ENCODE results near the gene LBH. TPM values are rescaled to one million over a fixed set of nuclear protein-coding genes. Genes with fewer than 3 reads are reported as not detected.
A peak's percentile ranks its signal among the peaks of the same experiment; 100 is the strongest.

The LBH gene
- total and polyA plus RNA-seq, 12 donors = 35.9 to 204 (median 149) TPM

- Histone ChIP-seq H3K9me3 (no peaks in the 10 kb centered on the region), H3K36me3 (peaks cover 0 to 90% (median 26%) of the 10 kb centered on the region in 9 donors), H3K27me3 (no peaks in the 10 kb centered on the region), H3K4me1 (peaks cover 31 to 100% (median 81%) of the 10 kb centered on the region in 9 donors), H3K27ac (peak overlapping the region; percentile 41 to 98 (median 72)), H3K4me3 (peak overlapping the region in 4 of 10 donors; percentile 1 to 25 (median 16))
- TF ChIP-seq CTCF (IDR thresholded peaks at IDR 0.05) = peak; percentile 93 to 99 (median 96)
- 19 to 26% methylated on average over 11 of the region's 11 CpGs for WGBS, 2 donors
- intact Hi-C loops (cut with DNase I) = loop anchor here in 7 of 10 donors (5.0 to 10.0 kb wide), 6 partner anchors 105 to 325 kb away; partner anchors contain the start of gene LCLAT1 (in 2 of the 7)
- DNase-seq (peak; percentile 75 to 82), ATAC-seq (peak; percentile 61 to 86 (median 78))
Observed at GRCh38 chr2:30239308-30239985, 8.1 kb downstream of the LBH start.

- intact Hi-C loops (cut with DNase I) = loop anchor here in 7 of 10 donors (5.0 to 10.0 kb wide), 6 partner anchors 105 to 325 kb away; partner anchors contain the start of gene LCLAT1 (in 2 of the 7)
- Histone ChIP-seq H3K9me3 (no peaks in the 10 kb centered on the region), H3K27ac (peak overlapping the region; percentile 41 to 98 (median 72)), H3K4me3 (peak overlapping the region in 4 of 10 donors; percentile 1 to 25 (median 16)), H3K36me3 (peaks cover 0 to 90% (median 18%) of the 10 kb centered on the region in 9 donors), H3K27me3 (no peaks in the 10 kb centered on the region), H3K4me1 (peaks cover 30 to 100% (median 76%) of the 10 kb centered on the region in 9 donors)
- ATAC-seq (peak; percentile 24 to 54 (median 49)), DNase-seq (no peak)
- 21 to 25% methylated on average over 12 of the region's 12 CpGs for WGBS, 2 donors
- no peak for TF ChIP-seq CTCF (IDR thresholded peaks at IDR 0.05)
Observed at GRCh38 chr2:30239986-30240752, 8.8 kb downstream of the LBH start.

- no peak for TF ChIP-seq CTCF (IDR thresholded peaks at IDR 0.05)
- H3K27me3 ChIP-seq = no peaks in the 10 kb centered on the region
- no peak overlapping the region for H3K4me3 ChIP-seq
- DNase-seq = no peak
- H3K9me3 ChIP-seq = no peaks in the 10 kb centered on the region
- intact Hi-C loops (cut with DNase I) = no loop called here
- WGBS, 2 donors = 73 to 85% methylated on average over 3 of the region's 3 CpGs
- no peak for ATAC-seq
- peak overlapping the region in 3 of 10 donors; percentile 5 to 41 (median 25) for H3K27ac ChIP-seq
- H3K4me1 ChIP-seq = peaks cover 23 to 98% (median 61%) of the 10 kb centered on the region in 9 donors
- H3K36me3 ChIP-seq = peaks cover 0 to 70% (median 4%) of the 10 kb centered on the region in 9 donors
Observed at GRCh38 chr2:30243231-30243630, 11.9 kb downstream of the LBH start.

GRCh38 chr2:30245364-30245763, 14.0 kb downstream of the LBH start:
- Histone ChIP-seq H3K4me3 (no peak overlapping the region), H3K36me3 (peaks cover 0 to 69% (median 4%) of the 10 kb centered on the region in 9 donors), H3K9me3 (no peaks in the 10 kb centered on the region), H3K27ac (peak overlapping the region in 4 of 10 donors; percentile 12 to 50 (median 16)), H3K4me1 (peaks cover 10 to 98% (median 62%) of the 10 kb centered on the region in 9 donors), H3K27me3 (no peaks in the 10 kb centered on the region)
- DNase-seq (no peak), ATAC-seq (peak in 4 of 8 donors; percentile 25 to 63 (median 60))
- intact Hi-C loops (cut with DNase I) = loop anchor here in 1 of 10 donors (5.0 kb wide), 1 partner anchor 52 kb away; no protein-coding TSS in a partner anchor
- TF ChIP-seq CTCF (IDR thresholded peaks at IDR 0.05) = no peak
- WGBS, 2 donors = 44 to 61% methylated on average over 5 of the region's 5 CpGs
